ENCODE results near the gene GLT8D1.

DNA sequence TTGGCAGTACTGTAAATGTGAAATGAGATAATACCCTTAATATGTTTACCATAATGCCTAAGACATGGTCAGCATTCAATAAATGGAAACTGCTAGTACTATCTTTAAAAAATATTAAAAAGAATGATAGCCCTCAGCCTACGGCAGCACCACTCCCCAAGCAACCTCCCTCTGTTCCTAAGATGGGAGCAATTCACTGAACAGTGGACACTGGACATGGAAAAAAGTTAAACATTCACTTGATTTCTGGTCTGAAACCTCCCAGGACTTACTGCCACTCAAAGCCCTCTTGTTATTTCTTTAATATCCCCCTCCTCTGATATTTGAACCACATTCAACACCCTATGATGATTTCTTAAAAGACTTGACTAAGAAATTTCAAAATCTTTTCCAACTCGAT, 38.1 kb upstream of the GLT8D1 start:
- TF ChIP-seq CTCF (IDR thresholded peaks at IDR 0.05) = no peak
- no peak for TF ChIP-seq EZH2 (IDR thresholded peaks at IDR 0.05; ENCODE audit: borderline replicate concordance, insufficient read depth, low read depth, low read length, poor library complexity, severe bottlenecking)
